GM10847 (cell line): ENCODE measurements around the gene MC2R.

ENCODE experiments used
- POLR2A ChIP-seq: IDR thresholded peaks from 2 replicates; pipeline ENCODE4 v1.6.1; 2011; ENCODE audit not compliant: insufficient read length; ENCODE audit errors: extremely low read depth

The MC2R gene

GRCh38 chr18:13915391-13915790 is at the start of gene MC2R:
Gene MC2R (minus strand): TSS chr18:13915536. CDS start chr18:13885518, 30,018 bp downstream.
- TF ChIP-seq POLR2A = no peak

GRCh38 chr18:13945811-13946210 is 30.5 kb upstream of the MC2R start:
- no peak for TF ChIP-seq POLR2A

GRCh38 chr18:13943338-13943737 is 28.0 kb upstream of the MC2R start:
- TF ChIP-seq POLR2A = no peak

- TF ChIP-seq POLR2A = no peak
Measured at GRCh38 chr18:13940326-13940725, 25.0 kb upstream of the MC2R start.

- no peak for TF ChIP-seq POLR2A
Measured at GRCh38 chr18:13934676-13935075, 19.3 kb upstream of the MC2R start.

- no peak for TF ChIP-seq POLR2A
Measured at GRCh38 chr18:13934058-13934457, 18.7 kb upstream of the MC2R start.

- TF ChIP-seq POLR2A = no peak
Measured at GRCh38 chr18:13932285-13933025, 17.1 kb upstream of the MC2R start.

- TF ChIP-seq POLR2A = no peak
Measured at GRCh38 chr18:13930964-13931363, 15.6 kb upstream of the MC2R start.

- TF ChIP-seq POLR2A = no peak
Measured at GRCh38 chr18:13923221-13923620, 7.9 kb upstream of the MC2R start.

- TF ChIP-seq POLR2A = no peak
Measured at GRCh38 chr18:13918898-13919297, 3.6 kb upstream of the MC2R start.

GRCh38 chr18:13917401-13917800 is 2.1 kb upstream of the MC2R start:
- TF ChIP-seq POLR2A = no peak

- TF ChIP-seq POLR2A = no peak
Measured at GRCh38 chr18:13916559-13916958, 1.2 kb upstream of the MC2R start.

GRCh38 chr18:13915995-13916431 is 677 bp upstream of the MC2R start:
- TF ChIP-seq POLR2A = no peak

- TF ChIP-seq POLR2A = no peak
Measured at GRCh38 chr18:13914756-13915155, 580 bp downstream of the MC2R start.

- TF ChIP-seq POLR2A = no peak
Measured at GRCh38 chr18:13914170-13914569, 1.2 kb downstream of the MC2R start.

GRCh38 chr18:13913205-13913604 is 2.1 kb downstream of the MC2R start:
- TF ChIP-seq POLR2A = no peak

- no peak for TF ChIP-seq POLR2A
Measured at GRCh38 chr18:13912601-13913000, 2.7 kb downstream of the MC2R start.
